Rectal smooth muscle tissue (tissue), 1 donor: Measurements from ENCODE around the gene N4BP2L1.

Experiments
- H3K27ac ChIP-seq: one replicate; pipeline ENCODE4 v1.7.0; 2013; ENCODE audit warnings: low read depth, low read length, inconsistent platforms
- H3K27me3 ChIP-seq: one replicate; pipeline ENCODE4 v1.7.0; 2013; ENCODE audit warnings: low read length; ENCODE audit not compliant: control insufficient read depth, insufficient read depth
- H3K36me3 ChIP-seq: one replicate; pipeline ENCODE4 v1.7.0; 2013; ENCODE audit warnings: low read length; ENCODE audit not compliant: control insufficient read depth, insufficient read depth
- H3K4me1 ChIP-seq: one replicate; pipeline ENCODE4 v1.7.0; 2013; ENCODE audit warnings: low read length; ENCODE audit not compliant: control insufficient read depth, insufficient read depth
- H3K4me3 ChIP-seq: one replicate; pipeline ENCODE4 v1.7.0; 2013; ENCODE audit warnings: low read length
- H3K9ac ChIP-seq: one replicate; pipeline ENCODE4 v1.7.0; 2013; ENCODE audit warnings: low read length

Gene N4BP2L1

DNA sequence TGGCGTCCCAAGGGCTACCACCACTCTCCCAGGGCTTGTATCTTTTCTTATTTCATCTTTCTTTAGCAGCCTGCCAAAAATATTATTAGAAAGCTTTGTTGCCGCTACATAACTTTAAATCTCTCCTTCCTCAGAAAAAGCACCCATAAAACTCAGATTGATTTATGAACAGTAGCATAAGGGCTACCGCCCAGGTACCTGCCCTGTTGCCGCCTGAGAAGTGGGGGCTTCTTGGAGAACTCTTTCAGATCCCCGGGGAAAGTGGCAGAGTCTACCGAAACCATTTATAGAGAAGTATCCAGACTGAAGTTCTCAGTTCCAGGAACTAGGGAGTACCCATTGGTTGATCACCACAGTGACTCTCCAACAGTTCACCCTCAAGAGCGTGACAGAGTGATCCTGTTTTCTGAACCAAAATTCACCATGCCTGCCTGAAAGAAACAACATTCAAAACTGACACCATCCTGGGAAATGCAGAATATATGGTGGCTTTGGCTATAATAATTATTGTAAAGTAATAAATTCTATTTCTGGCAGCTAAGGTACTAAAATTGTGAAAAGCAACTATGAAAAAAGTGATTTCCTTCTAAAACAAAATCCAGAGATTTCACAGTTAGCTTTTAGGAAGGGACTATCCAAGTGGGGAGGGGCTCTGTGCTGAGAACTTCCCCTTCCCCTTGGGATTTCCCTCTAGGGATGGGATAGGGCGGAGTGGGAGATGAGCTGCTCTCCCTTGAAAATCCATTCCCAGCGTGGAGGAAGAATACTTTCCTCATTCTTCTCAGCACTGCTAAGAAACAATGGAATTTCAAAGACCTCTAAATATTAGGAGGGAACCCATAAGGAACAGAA, 877 bp upstream of the N4BP2L1 start:
- Histone ChIP-seq H3K9ac (peak overlapping the region; percentile 14), H3K36me3 (no peaks in the 10 kb centered on the region), H3K4me3 (peak overlapping the region; percentile 87), H3K27ac (peak overlapping the region; percentile 73), H3K27me3 (no peaks in the 10 kb centered on the region), H3K4me1 (peaks cover 5% of the 10 kb centered on the region)

DNA sequence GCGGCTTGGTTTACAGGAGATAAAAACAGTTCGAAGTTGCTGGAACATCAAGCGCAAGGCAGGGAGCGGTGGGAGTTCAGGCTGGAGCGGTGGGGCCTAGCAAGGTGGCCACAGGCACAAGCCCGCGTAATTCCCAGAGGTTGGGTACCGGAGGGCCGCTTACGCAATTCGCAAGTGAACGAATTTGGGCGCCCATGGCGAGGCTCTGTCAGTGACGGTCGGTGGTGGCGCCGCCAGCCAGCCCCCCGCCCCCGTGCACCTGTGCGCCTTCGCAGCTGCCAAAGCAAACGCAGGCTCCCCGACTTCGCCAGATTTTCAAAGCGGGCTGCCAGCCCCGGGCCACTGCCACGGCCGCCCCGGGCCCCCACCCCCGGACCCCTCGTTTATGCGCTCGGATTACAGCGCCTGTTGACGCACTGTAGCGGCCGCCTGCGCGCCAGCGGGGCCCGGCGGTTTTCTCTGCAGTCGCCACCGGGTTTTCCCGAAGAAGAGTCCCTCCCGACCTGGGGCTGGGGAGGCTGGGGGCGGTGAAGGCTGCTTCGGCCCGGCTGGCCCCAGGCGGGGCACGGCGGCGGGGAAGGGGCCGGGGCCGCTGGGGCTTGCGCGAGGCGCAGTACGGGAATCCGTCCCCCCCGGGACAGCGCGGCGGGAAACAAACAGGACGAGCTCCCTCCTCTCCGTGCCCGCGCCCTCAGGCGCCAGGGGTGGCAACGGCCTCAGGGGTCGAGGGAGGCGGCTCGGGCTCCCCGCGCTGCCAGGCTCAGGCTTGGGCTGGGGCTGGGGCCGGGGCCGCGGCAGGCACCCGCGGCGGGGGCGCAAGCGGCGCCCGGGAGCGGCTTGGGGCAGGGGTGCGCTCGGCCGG, 709 bp downstream of the N4BP2L1 start:
- Histone ChIP-seq H3K4me1 (peaks cover 5% of the 10 kb centered on the region), H3K27me3 (no peaks in the 10 kb centered on the region), H3K36me3 (no peaks in the 10 kb centered on the region), H3K27ac (peak overlapping the region; percentile 73), H3K9ac (peak overlapping the region; percentile 84), H3K4me3 (peak overlapping the region; percentile 87)

DNA sequence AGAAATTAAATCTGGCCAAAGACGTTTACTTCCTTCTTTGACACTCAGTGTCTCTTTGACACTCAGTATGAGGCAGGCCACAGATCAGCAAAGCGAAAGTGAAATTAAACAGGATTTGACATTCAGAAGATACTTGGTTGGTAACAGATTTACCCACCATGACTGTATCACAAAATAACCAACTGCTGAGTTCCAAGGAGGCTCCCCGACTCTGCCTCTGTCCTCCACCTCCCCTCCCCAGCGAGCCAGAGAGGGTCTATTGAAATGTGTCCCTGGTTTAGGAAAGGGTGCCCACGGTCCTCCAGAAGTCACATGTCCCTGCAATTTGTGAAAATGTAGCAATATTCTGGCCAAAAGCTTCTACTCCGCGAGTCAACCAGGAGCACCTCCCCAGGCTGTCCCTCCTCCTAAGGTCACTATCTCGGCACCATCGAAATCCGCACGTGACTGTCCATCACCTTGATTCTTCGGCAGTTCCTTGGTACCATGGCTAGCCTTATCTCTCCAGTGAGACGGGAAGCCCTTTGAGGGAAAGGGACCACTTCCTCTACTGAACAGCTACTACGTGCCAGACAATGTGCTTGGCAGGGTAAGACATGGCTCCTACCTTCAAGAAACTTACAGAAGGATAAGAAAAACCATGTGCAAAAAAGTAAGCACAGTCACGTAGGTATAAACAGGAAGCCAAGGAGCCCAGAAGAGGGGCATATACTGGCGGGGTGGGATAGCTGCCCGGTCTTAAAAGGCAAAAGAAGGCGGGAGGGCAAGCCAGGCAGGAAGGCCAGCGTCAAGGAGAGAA, 1.5 kb downstream of the N4BP2L1 start:
- Histone ChIP-seq H3K27ac (peak overlapping the region; percentile 73), H3K27me3 (no peaks in the 10 kb centered on the region), H3K4me3 (peak overlapping the region; percentile 87), H3K4me1 (peaks cover 5% of the 10 kb centered on the region), H3K9ac (peak overlapping the region; percentile 84), H3K36me3 (no peaks in the 10 kb centered on the region)

DNA sequence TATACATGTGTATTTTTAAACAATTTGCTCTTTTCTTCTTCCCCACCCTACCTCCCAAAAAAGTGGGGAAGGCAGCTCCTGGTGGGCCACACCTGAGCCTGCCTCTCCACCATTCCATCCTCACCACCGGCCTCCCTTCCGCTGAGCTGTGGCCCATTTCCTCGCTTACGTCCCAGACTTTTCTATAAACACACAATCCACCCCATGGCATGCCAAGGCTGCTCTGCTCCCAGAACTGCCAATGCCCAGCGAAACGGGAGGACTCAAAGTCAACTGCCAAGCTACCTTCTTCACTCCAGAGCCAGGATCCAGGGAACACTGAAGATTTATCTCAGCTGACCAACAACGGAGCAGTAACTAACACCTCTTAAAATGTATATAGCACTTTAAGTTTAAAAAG, 2.8 kb downstream of the N4BP2L1 start:
- no peaks in the 10 kb centered on the region for H3K27me3 ChIP-seq
- no peak overlapping the region for H3K9ac ChIP-seq
- no peak overlapping the region for H3K27ac ChIP-seq
- H3K4me3 ChIP-seq = no peak overlapping the region
- peaks cover 5% of the 10 kb centered on the region for H3K4me1 ChIP-seq
- no peaks in the 10 kb centered on the region for H3K36me3 ChIP-seq

DNA sequence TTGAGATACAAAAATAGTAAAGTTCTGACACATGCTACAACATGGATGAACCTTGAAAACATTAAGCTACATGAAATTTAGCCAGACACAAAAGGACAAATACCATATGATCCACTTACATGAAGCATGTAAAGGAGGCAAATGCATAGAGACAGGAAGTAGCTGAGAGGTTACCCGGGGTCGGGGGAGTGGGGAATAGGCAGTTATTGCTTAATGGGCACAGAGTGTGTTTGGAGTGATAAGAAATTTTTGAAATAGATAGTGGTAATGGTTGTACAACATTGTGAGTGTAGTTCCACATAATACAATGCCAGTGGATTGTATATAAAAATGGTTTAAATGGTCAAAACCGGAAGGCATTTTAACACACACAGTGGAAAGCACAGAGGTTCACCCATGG, 4.3 kb downstream of the N4BP2L1 start:
- Histone ChIP-seq H3K9ac (no peak overlapping the region), H3K4me1 (peaks cover 3% of the 10 kb centered on the region), H3K4me3 (no peak overlapping the region), H3K27ac (no peak overlapping the region), H3K36me3 (no peaks in the 10 kb centered on the region), H3K27me3 (no peaks in the 10 kb centered on the region)

DNA sequence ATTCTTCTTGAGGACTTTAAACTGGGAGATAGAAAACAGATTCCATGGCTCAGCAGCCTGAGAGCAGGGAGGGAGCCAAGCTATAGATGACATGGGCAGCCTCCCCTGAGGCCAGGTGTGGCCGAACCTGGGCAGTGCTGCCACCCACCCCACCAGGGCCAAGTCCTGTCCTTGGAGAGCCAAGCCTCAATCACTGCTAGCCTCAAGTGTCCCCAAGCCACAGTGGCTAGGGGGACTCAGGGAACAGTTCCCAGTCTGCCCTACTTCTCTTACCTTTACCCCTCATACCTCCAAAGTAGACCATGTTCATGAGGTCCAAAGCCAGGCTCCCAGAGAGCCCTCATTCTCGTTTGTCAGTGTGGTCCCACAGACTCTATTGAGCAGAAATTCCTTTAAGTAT, 8.1 kb downstream of the N4BP2L1 start:
- no peaks in the 10 kb centered on the region for H3K4me1 ChIP-seq
- H3K36me3 ChIP-seq = no peaks in the 10 kb centered on the region
- no peaks in the 10 kb centered on the region for H3K27me3 ChIP-seq
- H3K9ac ChIP-seq = no peak overlapping the region
- H3K27ac ChIP-seq = no peak overlapping the region
- H3K4me3 ChIP-seq = no peak overlapping the region

DNA sequence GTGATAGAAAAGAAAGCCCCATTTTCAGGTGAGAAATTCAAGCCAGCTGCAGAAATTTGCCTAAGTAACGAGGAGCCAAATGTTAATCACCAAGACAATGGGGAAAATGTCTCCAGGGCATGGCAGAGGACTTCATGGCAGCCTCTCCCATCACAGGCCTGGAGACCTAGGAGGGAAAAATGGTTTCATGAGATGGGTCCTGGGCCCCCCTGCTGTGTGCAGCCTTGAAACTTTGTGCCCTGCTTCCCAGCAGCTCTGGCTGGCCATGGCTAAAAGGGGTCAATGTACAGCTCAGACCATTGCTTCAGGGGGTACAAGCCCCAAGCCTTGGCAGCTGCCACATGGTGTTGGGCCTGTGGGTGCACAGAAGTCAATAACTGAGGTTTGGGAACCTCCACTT, 9.9 kb downstream of the N4BP2L1 start:
- no peak overlapping the region for H3K27ac ChIP-seq
- H3K4me3 ChIP-seq = no peak overlapping the region
- H3K36me3 ChIP-seq = no peaks in the 10 kb centered on the region
- H3K4me1 ChIP-seq = no peaks in the 10 kb centered on the region
- no peaks in the 10 kb centered on the region for H3K27me3 ChIP-seq
- H3K9ac ChIP-seq = no peak overlapping the region

DNA sequence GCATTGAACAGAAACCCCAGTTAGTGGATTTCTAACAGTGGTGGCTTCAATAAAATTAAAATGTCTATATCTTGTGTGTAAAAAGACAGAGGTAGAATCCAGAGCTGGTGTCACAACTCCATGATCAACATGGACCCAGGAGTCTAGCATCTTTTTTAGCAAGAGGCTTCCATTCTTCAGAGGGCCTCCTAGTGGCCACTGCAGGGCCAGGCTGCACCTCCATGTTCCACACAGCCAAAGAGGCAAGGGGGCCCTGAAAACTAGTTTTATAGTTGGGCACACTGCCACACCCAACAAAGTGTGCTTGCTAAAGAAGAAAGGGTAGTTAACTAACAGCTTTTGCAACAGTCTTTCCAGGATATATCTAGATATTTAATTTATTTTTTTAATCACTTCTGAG, 12.9 kb downstream of the N4BP2L1 start:
- H3K27me3 ChIP-seq = no peaks in the 10 kb centered on the region
- no peaks in the 10 kb centered on the region for H3K4me1 ChIP-seq
- H3K36me3 ChIP-seq = no peaks in the 10 kb centered on the region
- no peak overlapping the region for H3K9ac ChIP-seq
- no peak overlapping the region for H3K27ac ChIP-seq
- H3K4me3 ChIP-seq = no peak overlapping the region

DNA sequence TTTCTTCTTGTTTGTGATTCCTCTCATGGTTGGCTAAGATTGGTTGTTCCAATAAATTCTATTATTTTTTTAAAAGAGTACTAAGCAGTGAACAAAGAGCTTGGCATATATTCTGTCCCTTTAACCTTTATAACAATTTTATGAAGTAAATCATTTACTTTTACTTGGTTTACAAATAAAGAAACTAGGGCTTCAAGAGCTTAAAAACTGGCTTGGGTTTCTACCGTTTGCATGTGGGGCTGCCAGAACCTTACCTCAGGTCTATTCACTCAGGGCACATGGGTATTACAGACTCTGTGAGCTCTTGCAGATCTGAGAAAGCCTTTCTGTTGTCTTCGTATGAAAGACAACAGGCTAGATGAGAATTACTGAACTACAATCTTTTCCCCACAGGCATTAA, 13.3 kb downstream of the N4BP2L1 start:
- H3K4me1 ChIP-seq = no peaks in the 10 kb centered on the region
- no peak overlapping the region for H3K4me3 ChIP-seq
- no peaks in the 10 kb centered on the region for H3K27me3 ChIP-seq
- no peak overlapping the region for H3K27ac ChIP-seq
- H3K9ac ChIP-seq = no peak overlapping the region
- H3K36me3 ChIP-seq = no peaks in the 10 kb centered on the region

DNA sequence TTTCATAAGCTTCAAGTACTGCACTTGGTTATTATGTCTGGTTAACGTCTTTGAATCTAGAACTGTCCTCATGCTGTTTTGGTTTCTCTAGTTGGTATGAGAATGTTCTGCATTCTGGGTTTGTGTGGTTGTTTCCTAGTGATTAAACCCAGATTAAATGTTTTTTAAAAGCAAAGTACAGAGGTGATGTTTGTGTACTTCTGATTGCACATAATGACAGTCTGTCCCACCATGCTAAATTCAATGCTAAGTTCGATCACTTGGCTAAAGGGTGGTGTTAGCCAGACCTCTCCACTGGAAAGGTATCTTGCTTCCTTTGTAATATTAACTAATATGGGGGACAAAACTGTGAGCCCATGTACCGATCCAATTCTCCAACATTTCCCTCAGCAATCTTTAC, 14.6 kb downstream of the N4BP2L1 start:
- H3K27ac ChIP-seq = no peak overlapping the region
- H3K27me3 ChIP-seq = no peaks in the 10 kb centered on the region
- H3K36me3 ChIP-seq = no peaks in the 10 kb centered on the region
- H3K4me1 ChIP-seq = no peaks in the 10 kb centered on the region
- H3K4me3 ChIP-seq = no peak overlapping the region
- H3K9ac ChIP-seq = no peak overlapping the region

DNA sequence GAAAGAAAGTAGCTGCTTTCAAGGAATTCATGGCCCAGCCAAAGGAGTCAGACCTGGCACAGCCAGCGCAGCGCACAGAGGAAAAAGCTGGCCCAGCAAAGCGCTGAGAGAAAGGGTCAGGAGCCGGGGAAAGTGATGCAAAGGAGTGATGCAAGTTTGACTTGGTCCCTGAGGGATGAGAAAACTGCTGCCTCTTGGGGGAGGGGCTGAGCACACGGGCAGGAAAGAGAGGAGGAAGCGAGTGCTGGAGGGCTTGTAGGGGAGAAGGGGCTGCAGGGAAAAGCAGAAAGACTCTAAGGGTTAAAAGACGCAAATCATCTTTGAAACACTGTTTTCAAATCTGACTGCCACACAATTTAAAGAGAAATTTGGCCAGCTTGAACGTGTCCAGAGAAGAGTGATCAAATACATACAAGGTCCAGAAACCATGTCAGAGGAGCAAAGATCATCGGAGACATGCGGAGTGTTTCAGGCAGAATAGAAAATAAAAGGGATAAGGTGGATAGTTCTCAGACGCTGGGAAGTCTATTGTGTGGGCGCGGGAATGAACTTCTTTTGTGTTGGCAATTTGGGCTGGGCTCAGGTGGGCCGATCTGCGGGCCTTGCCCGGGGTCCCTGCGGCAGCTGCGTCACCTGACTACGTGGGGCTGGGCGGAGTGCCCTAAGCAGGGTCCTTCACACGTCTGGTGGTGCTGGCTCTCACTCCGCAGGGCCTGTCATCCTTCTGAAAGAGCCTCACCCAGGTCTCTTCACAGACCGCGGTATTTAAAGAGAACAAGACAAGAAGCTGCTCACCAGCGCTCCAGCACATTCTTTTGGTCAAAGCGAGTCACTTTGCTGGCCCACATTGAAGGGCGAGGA, 18.1 kb downstream of the N4BP2L1 start:
- Histone ChIP-seq H3K27ac (no peak overlapping the region), H3K4me3 (peak overlapping the region; percentile 1)

More for the DNA sequence above, 18.1 kb downstream of the N4BP2L1 start:
- no peaks in the 10 kb centered on the region for H3K36me3 ChIP-seq
- no peak overlapping the region for H3K9ac ChIP-seq
- no peaks in the 10 kb centered on the region for H3K4me1 ChIP-seq
- no peaks in the 10 kb centered on the region for H3K27me3 ChIP-seq
